Activated B cell treated with CpG ODN at 0.5 μM for 24 hours (primary cell): ENCODE results near the gene VPS72. TPM values are rescaled to one million over a fixed set of nuclear protein-coding genes. Genes with fewer than 3 reads are reported as not detected.

Experiments
- ATAC-seq: fragments of 200-7000 bp; cut with Tn5 transposase; one replicate; pipeline ENCODE4 v1.10.0; 2021; ENCODE audit warnings: low read depth, mild to moderate bottlenecking, moderate library complexity
- CTCF ChIA-PET: fragments of 350-600 bp; sonication (Branson Sonifier 250); formaldehyde crosslinking; loops from one replicate; lab custom pipeline; 2021; ENCODE audit warnings: antibody characterized with exemption; lab: Charles Lee
- POLR2A ChIA-PET: fragments of 350-600 bp; sonication (Branson Sonifier 250); formaldehyde crosslinking; loops from one replicate; lab custom pipeline; 2021; ENCODE audit warnings: antibody characterized with exemption; lab: Charles Lee
- DNase-seq: peaks from one replicate; pipeline ENCODE4 v3.0.0; 2022
- H3K27ac Mint-ChIP-seq: one replicate; pipeline ENCODE4 v1.8.0; 2020; ENCODE audit warnings: mixed read lengths
- H3K27me3 Mint-ChIP-seq: one replicate; pipeline ENCODE4 v1.8.0; 2021; ENCODE audit warnings: mixed read lengths
- H3K36me3 Mint-ChIP-seq: one replicate; pipeline ENCODE4 v1.8.0; 2021; ENCODE audit warnings: low read depth, mixed read lengths
- H3K4me1 Mint-ChIP-seq: one replicate; pipeline ENCODE4 v1.8.0; 2021; ENCODE audit warnings: mixed read lengths
- H3K4me3 Mint-ChIP-seq: one replicate; pipeline ENCODE4 v1.8.0; 2020; ENCODE audit warnings: mild to moderate bottlenecking, mixed read lengths
- H3K9me3 Mint-ChIP-seq: one replicate; pipeline ENCODE4 v1.8.0; 2020; ENCODE audit warnings: mixed read lengths
- intact Hi-C: fragments of 100-400 bp; cut with micrococcal nuclease; formaldehyde crosslinking; loops from one replicate; pipeline ENCODE4 v1.15.1; 2024
- total RNA-seq: library from RNA; stranded (reverse); gene quantifications from 2 replicates; pipeline ENCODE4 v1.2.3, GENCODE V29; 2022
- TF ChIP-seq, protein P1 (sequence below): fragments of 200-600 bp; IDR thresholded peaks from one replicate; pipeline ENCODE4 v1.8.0; 2022; ENCODE audit warnings: antibody characterized with exemption, mild to moderate bottlenecking

Gene VPS72
- total RNA-seq, 1 donor from 2014 or later: 58.8 TPM

GRCh38 chr1:151146412-151147131 is 43.4 kb downstream of the VPS72 start, which contains the start of gene SEMA6C:
Gene SEMA6C, minus strand, starts transcription at chr1:151146631. Its CDS starts 4,010 bp downstream, at chr1:151142621.
- TF ChIP-seq, protein P1, sequence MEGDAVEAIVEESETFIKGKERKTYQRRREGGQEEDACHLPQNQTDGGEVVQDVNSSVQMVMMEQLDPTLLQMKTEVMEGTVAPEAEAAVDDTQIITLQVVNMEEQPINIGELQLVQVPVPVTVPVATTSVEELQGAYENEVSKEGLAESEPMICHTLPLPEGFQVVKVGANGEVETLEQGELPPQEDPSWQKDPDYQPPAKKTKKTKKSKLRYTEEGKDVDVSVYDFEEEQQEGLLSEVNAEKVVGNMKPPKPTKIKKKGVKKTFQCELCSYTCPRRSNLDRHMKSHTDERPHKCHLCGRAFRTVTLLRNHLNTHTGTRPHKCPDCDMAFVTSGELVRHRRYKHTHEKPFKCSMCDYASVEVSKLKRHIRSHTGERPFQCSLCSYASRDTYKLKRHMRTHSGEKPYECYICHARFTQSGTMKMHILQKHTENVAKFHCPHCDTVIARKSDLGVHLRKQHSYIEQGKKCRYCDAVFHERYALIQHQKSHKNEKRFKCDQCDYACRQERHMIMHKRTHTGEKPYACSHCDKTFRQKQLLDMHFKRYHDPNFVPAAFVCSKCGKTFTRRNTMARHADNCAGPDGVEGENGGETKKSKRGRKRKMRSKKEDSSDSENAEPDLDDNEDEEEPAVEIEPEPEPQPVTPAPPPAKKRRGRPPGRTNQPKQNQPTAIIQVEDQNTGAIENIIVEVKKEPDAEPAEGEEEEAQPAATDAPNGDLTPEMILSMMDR: no peak

DNA sequence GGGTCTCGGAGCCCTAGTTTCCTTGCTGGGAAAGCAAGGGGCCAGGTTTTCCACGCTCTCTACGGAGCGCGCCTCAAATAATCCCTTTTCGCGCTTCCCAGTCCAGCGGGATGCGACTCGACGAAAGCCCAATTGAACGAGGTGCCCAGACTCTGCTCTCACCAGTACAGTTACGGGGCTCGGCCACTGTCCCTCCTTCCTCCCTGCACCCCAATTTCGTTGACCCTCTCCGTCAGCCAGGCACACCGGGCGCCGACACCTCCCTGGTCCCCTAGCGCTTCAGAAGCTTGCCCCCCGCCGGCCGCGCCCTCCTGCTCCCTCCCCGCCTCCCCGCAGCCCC is 44.0 kb downstream of the VPS72 start:
- no peak for ATAC-seq
- Mint-ChIP-seq H3K36me3 (no peaks in the 10 kb centered on the region), H3K27ac (no peak overlapping the region), H3K27me3 (peaks cover 7% of the 10 kb centered on the region), H3K4me1 (peaks cover 18% of the 10 kb centered on the region), H3K4me3 (peak overlapping the region; percentile 90), H3K9me3 (no peaks in the 10 kb centered on the region)
- ChIA-PET CTCF (interaction anchor here (1.6 kb wide), 1 partner anchor 9 kb away, joined by 4 read pairs; no protein-coding TSS in a partner anchor), POLR2A (no interaction called here)
- DNase-seq: no peak
- intact Hi-C loops: loop anchor here (1.0 kb wide), 4 partner anchors 10 to 76 kb away; partner anchors contain the start of genes GABPB2, LYSMD1 and TNFAIP8L2
- TF ChIP-seq, protein P1: no peak

More at GRCh38 chr1:151146412-151147131, 43.4 kb downstream of the VPS72 start, which contains the start of gene SEMA6C:
- ATAC-seq (peak; percentile 100), DNase-seq (peak; percentile 80)
- CTCF ChIA-PET: interaction anchor here (1.6 kb wide), 1 partner anchor 9 kb away, joined by 4 read pairs; no protein-coding TSS in a partner anchor
- Mint-ChIP-seq H3K27me3 (peaks cover 7% of the 10 kb centered on the region), H3K4me1 (peaks cover 18% of the 10 kb centered on the region), H3K4me3 (peak within 1 kb of the TSS; percentile 90), H3K36me3 (no peaks in the 10 kb centered on the region), H3K27ac (no peak within 1 kb of the TSS), H3K9me3 (no peaks in the 10 kb centered on the region)
- intact Hi-C loops: loop anchor here (1.0 kb wide), 4 partner anchors 10 to 76 kb away; partner anchors contain the start of genes GABPB2, LYSMD1 and TNFAIP8L2
- POLR2A ChIA-PET: interaction anchor here (0.9 to 2.3 kb wide), 3 partner anchors 10 to 58 kb away, joined by 3 to 8 read pairs (median 5); partner anchors contain the start of gene TNFAIP8L2

DNA sequence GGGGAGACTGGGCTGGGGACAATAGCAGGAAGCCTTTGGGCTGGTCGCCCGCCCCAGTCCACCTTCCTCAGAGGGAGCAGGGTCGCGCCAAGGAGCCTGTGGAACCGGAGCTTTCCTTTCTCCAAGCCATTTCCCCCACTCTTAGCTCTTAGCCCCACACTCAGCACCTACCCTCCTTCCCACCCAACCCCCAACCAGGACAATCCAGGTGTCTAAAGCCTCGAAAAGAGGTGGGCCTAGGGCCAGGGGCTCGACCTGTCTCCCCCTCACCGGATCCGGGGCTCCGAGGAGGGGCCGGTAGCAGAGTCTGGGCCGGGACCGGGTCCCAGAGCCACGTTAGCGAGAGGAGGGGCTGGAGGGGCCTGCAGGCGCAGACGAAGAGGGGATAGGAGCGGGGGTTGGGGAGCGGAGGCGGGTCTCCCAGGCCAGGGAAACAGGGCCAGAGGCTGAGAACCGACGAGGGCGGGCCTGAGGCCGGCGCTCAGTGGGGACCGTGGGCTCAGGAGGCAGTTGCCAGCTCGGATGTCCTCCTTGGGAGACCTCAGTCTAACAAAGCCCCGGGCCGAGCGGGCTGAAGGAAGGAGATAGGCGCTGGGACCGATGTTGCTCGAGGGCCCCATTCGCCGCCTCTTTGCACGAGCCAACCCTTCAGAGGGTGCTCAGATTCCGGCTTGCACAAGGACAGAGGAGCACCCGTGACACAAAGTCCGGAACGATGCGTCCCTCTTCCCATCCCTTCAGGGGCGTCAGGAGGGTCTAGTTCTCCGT is 44.5 kb downstream of the VPS72 start:
- Mint-ChIP-seq H3K4me1 (peaks cover 18% of the 10 kb centered on the region), H3K9me3 (no peaks in the 10 kb centered on the region), H3K36me3 (no peaks in the 10 kb centered on the region), H3K27me3 (peaks cover 7% of the 10 kb centered on the region), H3K27ac (no peak overlapping the region), H3K4me3 (peak overlapping the region; percentile 90)
- ATAC-seq: no peak
- ChIA-PET CTCF (interaction anchor here (1.6 kb wide), 1 partner anchor 10 kb away, joined by 4 read pairs; no protein-coding TSS in a partner anchor), POLR2A (interaction anchor here (0.6 to 0.7 kb wide), 2 partner anchors 9 to 14 kb away, joined by 4 to 7 read pairs; no protein-coding TSS in a partner anchor)
- TF ChIP-seq, protein P1: no peak
- intact Hi-C loops: loop anchor here (1.0 kb wide), 4 partner anchors 11 to 75 kb away; partner anchors contain the start of genes GABPB2, LYSMD1 and TNFAIP8L2
- DNase-seq: peak; percentile 37

- H3K27me3 Mint-ChIP-seq: peaks cover 7% of the 10 kb centered on the region
- no peak for ATAC-seq
- no peaks in the 10 kb centered on the region for H3K9me3 Mint-ChIP-seq
- no peaks in the 10 kb centered on the region for H3K36me3 Mint-ChIP-seq
- intact Hi-C loops: no loop called here
- peaks cover 18% of the 10 kb centered on the region for H3K4me1 Mint-ChIP-seq
- no peak overlapping the region for H3K27ac Mint-ChIP-seq
- peak overlapping the region; percentile 3 for H3K4me3 Mint-ChIP-seq
- no peak for DNase-seq
- POLR2A ChIA-PET: interaction anchor here (0.5 to 1.4 kb wide), 4 partner anchors 9 to 379 kb away, joined by 3 to 7 read pairs (median 4); partner anchors contain the start of genes CTSS and TNFAIP8L2
- TF ChIP-seq, protein P1: no peak
- CTCF ChIA-PET: no interaction called here
Observed at GRCh38 chr1:151144474-151145303, 45.3 kb downstream of the VPS72 start.
